ENCODE data around the gene SSX5. TPM values are rescaled to one million over a fixed set of nuclear protein-coding genes. Genes with fewer than 3 reads are reported as not detected.
"Not testable (repeated sequence)": the region's sequence is repeated elsewhere in the genome, so short reads cannot be mapped to it uniquely, and the experiment has no call there.

Gene SSX5, protein sequence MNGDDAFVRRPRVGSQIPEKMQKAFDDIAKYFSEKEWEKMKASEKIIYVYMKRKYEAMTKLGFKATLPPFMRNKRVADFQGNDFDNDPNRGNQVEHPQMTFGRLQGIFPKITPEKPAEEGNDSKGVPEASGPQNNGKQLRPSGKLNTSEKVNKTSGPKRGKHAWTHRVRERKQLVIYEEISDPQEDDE
- polyA plus RNA-seq (2012; ENCODE audit: missing spikeins) = not detected

DNA sequence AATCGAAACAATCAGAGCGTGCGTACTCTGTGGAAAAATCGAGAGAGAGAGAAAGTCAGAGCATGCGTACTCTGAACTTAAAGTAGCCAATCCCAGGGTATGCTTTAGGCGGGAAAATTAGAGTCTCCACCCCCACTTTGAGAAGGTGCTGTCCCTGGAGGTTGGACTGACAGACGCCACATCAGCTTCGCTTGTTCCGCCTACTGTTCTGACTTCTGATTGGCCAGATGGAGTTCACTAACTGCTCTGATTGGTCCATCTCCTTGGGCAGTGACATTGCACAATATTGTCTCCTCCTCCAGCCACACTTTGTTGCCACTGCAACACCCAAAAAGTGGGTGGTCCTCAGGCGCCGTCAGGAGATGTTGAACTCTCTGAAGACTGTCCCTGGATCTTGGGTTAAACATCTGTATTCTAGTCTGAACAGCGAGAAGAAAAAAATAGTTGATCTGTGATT is at the start of gene SSX5:
SSX5 (minus strand) TSS at position 51 of the 457 bp plus-strand sequence. CDS start 1,437 bp downstream, outside the sequence.
- TF ChIP-seq POLR2A (IDR thresholded peaks at IDR 0.05; ENCODE audit: low read depth, low read length) (no peak), POLR2AphosphoS5 (IDR thresholded peaks at IDR 0.05; ENCODE audit: low read depth, low read length) (no peak), TAF1 (IDR thresholded peaks at IDR 0.05; ENCODE audit: borderline replicate concordance, low read depth, low read length) (no peak)
- FAIRE-seq = no peak
- DNase-seq (ENCODE audit: insufficient read length) = no peak

DNA sequence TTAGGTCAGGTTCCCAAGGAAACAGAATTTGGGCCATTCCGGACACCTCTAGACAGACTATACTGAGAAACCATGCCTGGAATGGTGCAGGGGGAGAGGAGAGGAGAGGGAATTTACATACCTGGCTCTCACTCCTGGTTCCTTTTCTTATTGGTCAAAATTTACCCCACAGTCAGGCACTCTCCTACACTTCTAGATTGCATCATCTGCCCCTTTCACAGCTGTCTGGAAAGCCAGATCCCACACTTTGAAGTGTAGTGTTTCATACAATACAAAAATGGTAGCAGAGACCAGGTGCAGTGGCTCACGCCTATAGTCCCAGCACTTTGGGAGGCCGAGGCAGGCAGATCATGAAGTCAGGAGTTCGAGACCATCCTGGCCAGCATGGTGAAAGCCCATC is 27.6 kb upstream of the SSX5 start:
- DNase-seq (ENCODE audit: insufficient read length); FAIRE-seq: not testable (repeated sequence)

DNA sequence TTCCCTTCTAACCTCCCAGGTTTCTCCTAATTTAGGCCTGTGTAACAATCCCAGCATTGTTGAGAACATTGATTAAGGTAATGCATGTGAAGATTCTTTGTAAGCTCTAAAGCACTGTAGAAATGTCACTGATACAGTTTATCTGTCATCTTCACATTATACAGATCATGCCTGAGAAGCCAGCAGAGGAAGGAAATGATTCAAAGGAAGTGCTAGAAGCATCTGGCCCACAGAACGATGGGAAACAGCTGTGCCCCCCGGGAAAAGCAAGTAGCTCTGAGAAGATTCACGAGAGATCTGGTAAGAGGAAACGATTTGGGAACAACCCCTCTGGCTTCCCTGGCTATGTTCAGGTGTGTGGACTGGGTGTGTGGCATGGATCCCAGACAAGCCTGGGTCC is 17.7 kb upstream of the SSX5 start:
- not testable (repeated sequence) for DNase-seq (ENCODE audit: insufficient read length); FAIRE-seq

DNA sequence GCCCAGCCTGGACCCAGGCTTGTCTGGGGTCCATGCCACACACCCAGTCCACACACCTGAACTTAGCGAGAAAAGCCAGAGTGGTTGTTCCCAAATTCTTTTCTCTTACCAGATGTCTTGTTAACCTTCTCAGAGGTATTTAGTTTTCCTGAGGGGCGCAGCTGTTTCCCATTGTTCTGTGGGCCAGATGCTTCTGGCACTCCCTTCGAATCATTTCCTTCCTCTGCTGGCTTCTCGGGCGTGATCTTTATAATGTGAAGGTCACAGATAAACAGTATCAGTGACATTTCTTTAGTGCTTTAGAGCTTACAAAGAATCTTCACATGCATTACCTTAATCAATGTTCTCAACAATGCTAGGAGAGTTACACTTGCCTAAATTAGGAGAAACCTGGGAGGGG is 6.6 kb downstream of the SSX5 start:
- FAIRE-seq; DNase-seq (ENCODE audit: insufficient read length): not testable (repeated sequence)

DNA sequence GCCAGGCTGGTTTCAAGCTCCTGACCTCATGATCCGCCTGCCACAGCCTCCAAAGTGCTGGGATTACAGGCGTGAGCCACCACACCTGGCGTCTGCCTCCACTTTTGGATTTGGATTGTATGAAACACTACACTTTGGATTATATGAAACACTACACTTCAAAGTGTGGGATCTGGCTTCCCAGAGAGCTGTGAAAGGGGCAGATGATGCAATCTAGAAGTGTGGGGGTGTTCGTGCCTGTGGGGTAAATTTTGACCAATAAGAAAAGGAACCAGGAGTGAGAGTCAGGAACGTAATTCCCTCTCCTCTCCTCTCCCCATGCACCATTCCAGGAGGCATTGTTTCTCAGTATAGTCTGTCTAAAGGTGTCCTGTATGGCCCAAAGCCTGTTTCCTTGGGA is 14.7 kb downstream of the SSX5 start:
- not testable (repeated sequence) for FAIRE-seq; DNase-seq (ENCODE audit: insufficient read length)

DNA sequence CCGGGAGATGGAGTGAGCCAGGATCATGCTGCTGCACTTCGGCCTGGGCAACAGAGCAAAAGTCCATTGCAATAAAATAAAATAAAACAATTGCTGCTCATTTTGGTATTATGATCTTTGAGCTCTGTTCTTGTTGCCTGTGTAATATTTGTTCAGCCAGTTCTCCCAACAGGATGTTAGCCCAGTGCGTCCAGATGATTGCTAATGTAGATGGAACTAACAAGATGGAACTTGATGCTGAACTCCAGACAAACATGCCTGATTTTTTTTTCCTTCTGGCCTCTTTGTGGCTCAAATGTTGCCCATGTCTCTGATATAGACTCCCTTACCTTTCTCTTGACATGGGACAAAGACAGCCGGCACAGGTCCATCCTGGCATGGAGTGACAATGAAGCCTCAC is 15.8 kb downstream of the SSX5 start:
- FAIRE-seq (no peak), DNase-seq (ENCODE audit: insufficient read length) (no peak)
- TF ChIP-seq TAF1 (IDR thresholded peaks at IDR 0.05; ENCODE audit: borderline replicate concordance, low read depth, low read length) = no peak
- no peak for TF ChIP-seq POLR2AphosphoS5 (IDR thresholded peaks at IDR 0.05; ENCODE audit: low read depth, low read length)
- no peak for TF ChIP-seq POLR2A (IDR thresholded peaks at IDR 0.05; ENCODE audit: low read depth, low read length)

DNA sequence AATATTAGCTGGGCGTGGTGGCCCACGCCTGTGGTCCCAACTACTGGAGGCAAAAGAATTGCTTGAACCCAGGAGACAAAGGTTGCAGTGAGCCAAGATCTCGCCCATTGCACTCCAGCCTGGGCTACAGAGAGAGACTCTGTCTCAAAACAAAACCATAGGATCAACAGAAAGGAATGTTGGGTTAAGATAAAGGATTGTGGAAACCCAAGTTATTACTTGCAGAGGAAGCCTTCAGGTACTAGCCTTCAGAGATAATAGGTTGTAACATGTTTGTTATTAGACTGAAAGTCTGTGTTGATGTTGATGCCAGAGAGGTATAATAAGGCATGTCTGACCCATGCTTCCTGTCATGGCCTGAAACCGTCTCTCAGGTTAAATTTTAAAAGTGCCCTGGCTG is 16.9 kb downstream of the SSX5 start:
- DNase-seq (ENCODE audit: insufficient read length) (no peak), FAIRE-seq (no peak)
- TF ChIP-seq TAF1 (IDR thresholded peaks at IDR 0.05; ENCODE audit: borderline replicate concordance, low read depth, low read length) (no peak), POLR2AphosphoS5 (IDR thresholded peaks at IDR 0.05; ENCODE audit: low read depth, low read length) (no peak), POLR2A (IDR thresholded peaks at IDR 0.05; ENCODE audit: low read depth, low read length) (no peak)

DNA sequence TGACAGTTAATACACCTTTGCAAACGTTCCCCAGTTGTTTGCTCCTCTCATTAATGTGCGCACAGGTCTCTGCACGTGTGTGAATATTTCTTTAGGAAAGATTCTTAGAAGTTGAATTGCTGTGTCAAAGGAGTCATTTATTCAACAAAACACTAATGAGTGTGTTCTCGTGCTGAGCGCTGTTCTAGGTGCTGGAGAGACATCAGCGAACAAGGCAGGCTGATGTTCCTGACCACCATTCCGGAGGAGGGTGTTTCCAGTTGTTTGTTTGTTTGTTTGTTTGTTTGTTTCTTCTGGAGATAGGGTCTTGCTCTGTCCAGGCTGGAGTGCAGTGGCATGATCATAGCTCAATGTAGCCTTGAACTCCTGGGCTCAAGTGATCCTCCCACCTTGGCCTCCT is 30.3 kb downstream of the SSX5 start:
- DNase-seq (ENCODE audit: insufficient read length); FAIRE-seq: not testable (repeated sequence)

DNA sequence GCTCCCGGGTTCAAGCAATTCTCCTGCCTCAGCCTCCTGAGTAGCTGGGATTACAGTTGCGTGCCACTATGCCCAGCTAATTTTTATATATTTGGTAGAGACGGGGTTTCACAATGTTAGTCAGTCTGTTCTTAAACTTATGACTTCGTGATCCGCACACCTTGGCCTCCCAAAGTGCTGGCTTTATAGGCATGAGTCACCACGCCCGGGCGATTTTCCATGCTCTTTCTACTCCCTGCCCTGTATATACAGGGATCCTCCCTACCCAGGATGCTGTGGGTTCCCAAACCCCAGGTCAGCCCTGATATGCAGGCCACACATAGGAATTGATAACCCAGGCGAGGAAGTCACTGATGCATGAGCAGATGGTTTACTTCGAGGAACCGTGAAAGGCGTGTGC is 31.4 kb downstream of the SSX5 start:
- TF ChIP-seq TAF1 (IDR thresholded peaks at IDR 0.05; ENCODE audit: borderline replicate concordance, low read depth, low read length) (no peak), POLR2AphosphoS5 (IDR thresholded peaks at IDR 0.05; ENCODE audit: low read depth, low read length) (no peak), POLR2A (IDR thresholded peaks at IDR 0.05; ENCODE audit: low read depth, low read length) (no peak)
- FAIRE-seq (no peak), DNase-seq (ENCODE audit: insufficient read length) (no peak)

DNA sequence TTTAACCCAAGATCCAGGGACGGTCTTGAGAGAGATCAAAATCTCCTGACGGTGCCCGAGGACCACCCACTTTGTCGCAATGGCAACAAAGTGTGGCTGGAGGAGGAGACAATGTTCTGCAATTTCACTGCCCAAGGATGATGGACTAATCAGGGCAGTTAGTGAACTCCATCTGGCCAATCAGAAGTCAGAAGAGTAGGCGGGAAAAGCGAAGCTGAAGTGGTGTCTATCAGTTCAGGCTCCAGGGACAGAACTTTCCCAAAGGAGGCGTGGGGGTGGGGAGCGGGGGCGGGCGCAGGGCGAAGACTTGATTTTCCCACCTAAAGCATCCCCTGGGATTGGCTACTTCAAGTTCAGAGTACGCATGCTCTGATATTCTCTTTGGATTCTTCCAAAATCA is 40.6 kb downstream of the SSX5 start:
- FAIRE-seq (no peak), DNase-seq (ENCODE audit: insufficient read length) (no peak)
- TF ChIP-seq POLR2A (IDR thresholded peaks at IDR 0.05; ENCODE audit: low read depth, low read length) (no peak), POLR2AphosphoS5 (IDR thresholded peaks at IDR 0.05; ENCODE audit: low read depth, low read length) (no peak), TAF1 (IDR thresholded peaks at IDR 0.05; ENCODE audit: borderline replicate concordance, low read depth, low read length) (no peak)

DNA sequence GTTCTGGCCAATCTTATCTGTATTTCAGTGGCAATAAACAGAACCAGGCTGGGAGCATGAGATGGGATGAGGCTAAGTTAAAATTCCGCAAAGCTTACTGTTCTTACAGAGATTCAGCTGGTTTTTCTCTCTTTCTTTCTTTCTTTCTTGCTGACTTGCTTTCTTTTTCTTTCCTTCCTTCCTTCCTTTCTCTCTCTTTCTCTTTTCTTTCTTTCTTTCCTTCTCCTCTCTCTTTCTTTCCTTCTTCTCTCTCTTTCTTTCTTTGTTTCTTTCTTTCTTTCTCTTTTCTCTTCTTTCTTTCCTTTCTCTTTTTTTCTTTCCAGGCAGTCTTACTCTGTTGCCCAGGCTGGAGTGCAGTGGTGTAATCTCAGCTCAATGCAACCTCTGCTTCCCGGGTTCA is 41.8 kb downstream of the SSX5 start:
- TF ChIP-seq POLR2A (IDR thresholded peaks at IDR 0.05; ENCODE audit: low read depth, low read length) = no peak
- TF ChIP-seq POLR2AphosphoS5 (IDR thresholded peaks at IDR 0.05; ENCODE audit: low read depth, low read length) = no peak
- no peak for TF ChIP-seq TAF1 (IDR thresholded peaks at IDR 0.05; ENCODE audit: borderline replicate concordance, low read depth, low read length)
- DNase-seq (ENCODE audit: insufficient read length) (no peak), FAIRE-seq (no peak)

DNA sequence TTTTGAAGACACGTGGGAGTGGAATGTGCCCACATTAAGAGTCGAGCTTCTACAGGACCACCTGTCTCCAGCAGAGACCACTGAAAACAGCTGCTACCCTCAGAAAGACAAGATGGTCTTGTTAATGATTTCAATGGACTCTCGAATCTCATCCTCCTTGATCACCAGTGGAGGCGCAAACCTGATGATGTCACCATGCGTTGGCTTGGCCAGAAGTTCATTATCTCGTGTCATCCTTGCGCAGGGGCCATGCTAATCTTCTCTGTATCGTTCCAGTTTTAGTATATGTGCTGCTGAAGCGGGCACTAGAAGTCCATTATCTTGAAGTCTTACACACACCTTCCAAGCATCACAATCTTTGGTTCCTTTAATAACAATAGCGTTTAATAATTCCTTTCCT is 42.8 kb downstream of the SSX5 start:
- TF ChIP-seq TAF1 (IDR thresholded peaks at IDR 0.05; ENCODE audit: borderline replicate concordance, low read depth, low read length) = no peak
- no peak for TF ChIP-seq POLR2AphosphoS5 (IDR thresholded peaks at IDR 0.05; ENCODE audit: low read depth, low read length)
- no peak for TF ChIP-seq POLR2A (IDR thresholded peaks at IDR 0.05; ENCODE audit: low read depth, low read length)
- DNase-seq (ENCODE audit: insufficient read length) (no peak), FAIRE-seq (no peak)

DNA sequence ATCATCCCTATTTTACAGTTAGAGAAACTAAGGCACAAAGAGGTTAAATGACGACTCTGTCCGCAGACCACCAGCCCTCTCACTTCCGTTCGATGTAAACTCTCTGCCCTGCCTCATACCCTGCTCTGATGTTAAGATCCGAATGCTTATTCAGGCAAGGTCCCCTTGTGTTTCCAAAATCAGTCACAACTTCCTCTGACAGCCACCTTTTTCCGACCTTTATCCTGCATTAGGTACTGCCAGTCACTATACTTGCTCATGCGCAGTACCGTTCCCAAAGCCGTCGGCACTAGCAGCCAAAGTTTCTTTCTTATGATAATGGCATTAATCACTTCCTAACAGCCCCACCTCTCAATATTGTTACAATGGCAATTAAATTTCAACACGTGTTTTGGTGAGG is 53.9 kb downstream of the SSX5 start:
- not testable (repeated sequence) for DNase-seq (ENCODE audit: insufficient read length)
- peak; percentile 93 for FAIRE-seq

DNA sequence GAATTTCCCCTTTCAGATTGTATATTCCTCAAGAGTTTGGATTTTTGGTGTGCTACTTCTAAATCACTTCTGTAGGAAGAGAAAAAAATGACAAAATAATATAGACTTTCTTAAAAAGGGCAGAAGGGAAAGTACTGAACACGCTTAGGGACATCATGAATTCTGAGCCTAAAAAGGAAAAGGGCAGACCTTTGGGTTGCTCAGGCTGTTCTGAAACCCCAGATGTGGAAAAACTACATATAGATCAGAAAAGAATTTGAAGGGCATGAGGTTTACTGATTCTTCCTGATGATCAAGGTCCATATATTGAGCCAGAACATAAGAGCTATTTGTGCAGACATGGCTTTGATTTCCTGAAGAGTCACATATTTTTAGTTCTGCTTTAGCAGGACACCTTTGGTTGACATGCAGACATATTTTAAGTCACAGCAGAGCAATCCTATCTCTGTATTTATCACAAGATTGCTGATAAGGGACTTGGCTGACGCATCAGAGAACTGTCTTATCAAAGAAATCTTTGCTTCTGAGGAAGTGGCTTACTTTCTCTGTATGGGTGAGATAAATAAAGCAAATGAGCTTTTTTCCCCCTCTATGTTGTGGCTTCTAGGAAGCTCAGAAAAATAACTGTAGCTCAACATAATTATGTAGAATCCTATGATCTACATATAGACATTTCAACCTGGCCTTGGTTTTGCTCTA is 54.6 kb downstream of the SSX5 start:
- peak; percentile 64 for FAIRE-seq
- not testable (repeated sequence) for DNase-seq (ENCODE audit: insufficient read length)

DNA sequence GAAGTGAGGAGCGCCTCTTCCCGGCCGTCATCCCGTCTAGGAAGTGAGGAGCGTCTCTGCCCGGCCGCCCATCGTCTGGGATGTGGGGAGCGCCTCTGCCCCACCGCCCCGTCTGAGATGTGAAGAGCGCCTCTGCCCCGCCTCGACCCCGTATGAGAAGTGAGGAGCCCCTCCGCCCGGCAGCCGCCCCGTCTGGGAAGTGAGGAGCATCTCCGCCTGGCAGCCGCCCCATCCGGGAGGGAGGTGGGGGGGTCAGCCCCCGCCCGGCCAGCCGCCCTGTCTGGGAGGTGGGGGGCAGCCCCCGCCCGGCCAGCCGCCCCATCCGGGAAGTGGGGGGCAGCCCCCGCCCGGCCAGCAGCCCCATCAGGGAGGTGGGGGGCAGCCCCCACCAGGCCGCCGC is 57.5 kb downstream of the SSX5 start:
- not testable (repeated sequence) for FAIRE-seq; DNase-seq (ENCODE audit: insufficient read length)

Data from GM12892 (cell line).